Central memory CD8-positive, alpha-beta T cell (primary cell): Measurements from ENCODE around the gene SPECC1L.

Experiments
- ATAC-seq: fragments of 150-1000 bp; cut with Tn5 transposase; replicated peaks from 2 replicates; pipeline ENCODE4 v1.10.0; 2022; ENCODE audit warnings: mild to moderate bottlenecking, moderate FRiP score, moderate number of reproducible peaks; ENCODE audit not compliant: poor library complexity, severe bottlenecking; ENCODE audit errors: extremely low read depth
- DNase-seq, 2 donors: peaks; one replicate each; pipeline ENCODE4 v3.0.0; 2021; ENCODE audit warnings: low spot score in 2 of 2
- H3K27ac Mint-ChIP-seq: one replicate; pipeline ENCODE4 v1.8.0; 2022; ENCODE audit warnings: low read depth, mild to moderate bottlenecking, moderate library complexity, mixed read lengths
- H3K27me3 Mint-ChIP-seq: one replicate; pipeline ENCODE4 v1.8.0; 2022; ENCODE audit warnings: mixed read lengths
- H3K36me3 Mint-ChIP-seq: one replicate; pipeline ENCODE4 v1.8.0; 2022; ENCODE audit warnings: mild to moderate bottlenecking, moderate library complexity, mixed read lengths; ENCODE audit not compliant: insufficient read depth
- H3K4me1 Mint-ChIP-seq: one replicate; pipeline ENCODE4 v1.8.0; 2022; ENCODE audit warnings: mixed read lengths
- H3K4me3 Mint-ChIP-seq: one replicate; pipeline ENCODE4 v1.8.0; 2022; ENCODE audit warnings: mild to moderate bottlenecking, moderate library complexity, mixed read lengths
- H3K9me3 Mint-ChIP-seq: one replicate; pipeline ENCODE4 v1.8.0; 2022; ENCODE audit warnings: mixed read lengths

SPECC1L gene, protein sequence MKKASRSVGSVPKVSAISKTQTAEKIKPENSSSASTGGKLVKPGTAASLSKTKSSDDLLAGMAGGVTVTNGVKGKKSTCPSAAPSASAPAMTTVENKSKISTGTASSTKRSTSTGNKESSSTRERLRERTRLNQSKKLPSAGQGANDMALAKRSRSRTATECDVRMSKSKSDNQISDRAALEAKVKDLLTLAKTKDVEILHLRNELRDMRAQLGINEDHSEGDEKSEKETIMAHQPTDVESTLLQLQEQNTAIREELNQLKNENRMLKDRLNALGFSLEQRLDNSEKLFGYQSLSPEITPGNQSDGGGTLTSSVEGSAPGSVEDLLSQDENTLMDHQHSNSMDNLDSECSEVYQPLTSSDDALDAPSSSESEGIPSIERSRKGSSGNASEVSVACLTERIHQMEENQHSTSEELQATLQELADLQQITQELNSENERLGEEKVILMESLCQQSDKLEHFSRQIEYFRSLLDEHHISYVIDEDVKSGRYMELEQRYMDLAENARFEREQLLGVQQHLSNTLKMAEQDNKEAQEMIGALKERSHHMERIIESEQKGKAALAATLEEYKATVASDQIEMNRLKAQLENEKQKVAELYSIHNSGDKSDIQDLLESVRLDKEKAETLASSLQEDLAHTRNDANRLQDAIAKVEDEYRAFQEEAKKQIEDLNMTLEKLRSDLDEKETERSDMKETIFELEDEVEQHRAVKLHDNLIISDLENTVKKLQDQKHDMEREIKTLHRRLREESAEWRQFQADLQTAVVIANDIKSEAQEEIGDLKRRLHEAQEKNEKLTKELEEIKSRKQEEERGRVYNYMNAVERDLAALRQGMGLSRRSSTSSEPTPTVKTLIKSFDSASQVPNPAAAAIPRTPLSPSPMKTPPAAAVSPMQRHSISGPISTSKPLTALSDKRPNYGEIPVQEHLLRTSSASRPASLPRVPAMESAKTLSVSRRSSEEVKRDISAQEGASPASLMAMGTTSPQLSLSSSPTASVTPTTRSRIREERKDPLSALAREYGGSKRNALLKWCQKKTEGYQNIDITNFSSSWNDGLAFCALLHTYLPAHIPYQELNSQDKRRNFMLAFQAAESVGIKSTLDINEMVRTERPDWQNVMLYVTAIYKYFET

DNA sequence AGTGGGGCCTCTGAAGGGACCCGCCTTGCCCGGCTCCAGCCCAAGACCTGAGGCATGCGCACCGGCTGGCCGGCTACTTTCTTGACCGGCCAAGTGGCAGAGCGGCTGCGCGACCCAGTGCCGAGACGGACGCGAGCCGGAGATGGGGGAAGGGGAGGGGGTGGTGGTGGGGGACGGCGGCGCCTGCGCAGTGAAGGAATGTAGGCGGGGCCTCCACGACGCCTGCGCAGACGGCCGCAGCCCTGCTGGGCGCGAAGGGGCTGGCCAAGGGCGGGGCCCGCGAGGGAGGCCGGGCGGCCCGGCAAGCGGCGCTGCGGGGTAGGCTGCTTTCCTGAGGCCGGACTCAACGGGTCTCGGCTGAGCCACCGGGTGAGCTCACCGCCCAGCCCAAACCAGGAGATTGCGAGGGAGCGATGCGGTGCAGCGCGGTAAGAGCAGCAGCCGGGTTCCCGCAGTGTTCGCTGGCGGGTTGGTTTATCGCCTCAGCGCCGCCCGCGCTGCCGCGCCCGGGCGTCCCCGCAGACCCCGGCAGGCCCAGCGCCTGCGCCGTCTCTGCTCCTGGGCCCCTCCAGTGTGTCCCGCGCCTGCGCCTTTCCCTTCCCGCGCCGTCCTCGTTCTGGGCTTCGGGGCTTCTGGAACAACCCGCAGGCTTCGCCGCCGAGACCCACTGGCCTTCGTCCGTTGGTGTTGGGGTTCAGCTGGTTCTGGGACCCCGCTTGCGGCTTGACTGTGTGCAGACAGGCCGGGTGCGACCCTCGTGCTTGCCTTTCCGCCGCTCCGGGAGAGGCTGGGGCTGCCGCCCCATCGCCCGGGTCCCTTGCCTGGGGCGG lies at the start of gene SPECC1L:
Gene SPECC1L, plus strand, starts transcription at position 276 of the 830 bp plus-strand sequence. CDS start 31,401 bp downstream, outside the sequence.
- Mint-ChIP-seq H3K27me3 (no peaks in the 10 kb centered on the region), H3K9me3 (no peaks in the 10 kb centered on the region), H3K27ac (peak within 1 kb of the TSS; percentile 74), H3K4me3 (peak within 1 kb of the TSS; percentile 86), H3K4me1 (peaks cover 28% of the 10 kb centered on the region), H3K36me3 (peaks cover 4% of the 10 kb centered on the region)
- peak; percentile 83 to 90 for DNase-seq
- ATAC-seq = peak; percentile 91

DNA sequence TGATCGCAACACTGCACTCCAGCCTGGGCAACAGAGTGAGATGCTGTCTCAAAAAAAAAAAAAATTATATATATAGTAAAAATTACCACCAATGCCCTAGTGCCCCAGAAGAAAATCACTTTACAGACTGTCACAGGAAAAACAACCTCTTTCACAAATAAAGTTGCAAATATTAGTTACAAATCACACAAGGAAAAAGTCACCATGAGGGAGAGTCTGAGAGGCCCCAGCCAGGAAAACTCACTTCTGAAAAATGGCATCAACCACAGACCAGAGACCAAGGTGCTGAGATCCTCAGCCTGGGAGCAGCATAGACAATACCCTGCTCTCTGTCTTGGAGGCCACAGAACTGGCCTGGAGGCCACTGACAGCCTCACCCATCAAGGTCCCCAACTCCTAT lies 46.2 kb upstream of the SPECC1L start:
- no peak overlapping the region for H3K27ac Mint-ChIP-seq
- ATAC-seq = no peak
- H3K27me3 Mint-ChIP-seq = no peaks in the 10 kb centered on the region
- H3K4me1 Mint-ChIP-seq = no peaks in the 10 kb centered on the region
- H3K36me3 Mint-ChIP-seq = no peaks in the 10 kb centered on the region
- no peaks in the 10 kb centered on the region for H3K9me3 Mint-ChIP-seq
- no peak for DNase-seq
- no peak overlapping the region for H3K4me3 Mint-ChIP-seq

DNA sequence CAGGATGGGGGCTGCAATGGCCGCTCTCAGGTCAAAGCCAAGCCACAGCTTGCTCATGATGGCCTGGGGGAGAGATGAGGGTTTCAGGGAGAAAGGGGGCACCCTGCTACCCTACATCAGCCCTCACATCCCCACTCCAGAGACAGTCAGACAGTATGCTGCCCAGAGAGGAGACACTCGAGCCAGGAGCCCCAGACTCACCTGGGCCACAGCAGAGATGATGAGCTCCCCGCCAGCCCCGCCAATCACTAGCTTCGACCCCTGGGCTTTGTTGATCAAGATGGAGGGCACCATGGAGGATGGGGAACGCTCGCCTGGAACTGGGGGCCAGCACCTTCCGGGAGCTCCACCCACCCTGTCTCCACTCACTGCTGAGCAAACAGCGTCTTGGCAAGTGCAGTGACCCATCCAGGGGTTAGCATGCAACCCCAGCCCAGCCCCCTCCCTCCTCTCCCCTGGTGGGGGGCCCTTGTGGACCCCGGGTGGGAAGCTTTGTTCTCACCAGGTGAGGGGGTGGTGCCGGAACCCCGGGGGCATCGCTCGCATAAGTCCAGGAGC lies 45.5 kb upstream of the SPECC1L start:
- no peak overlapping the region for H3K27ac Mint-ChIP-seq
- no peaks in the 10 kb centered on the region for H3K36me3 Mint-ChIP-seq
- H3K27me3 Mint-ChIP-seq = no peaks in the 10 kb centered on the region
- ATAC-seq = no peak
- no peak for DNase-seq
- H3K4me1 Mint-ChIP-seq = no peaks in the 10 kb centered on the region
- no peaks in the 10 kb centered on the region for H3K9me3 Mint-ChIP-seq
- no peak overlapping the region for H3K4me3 Mint-ChIP-seq

DNA sequence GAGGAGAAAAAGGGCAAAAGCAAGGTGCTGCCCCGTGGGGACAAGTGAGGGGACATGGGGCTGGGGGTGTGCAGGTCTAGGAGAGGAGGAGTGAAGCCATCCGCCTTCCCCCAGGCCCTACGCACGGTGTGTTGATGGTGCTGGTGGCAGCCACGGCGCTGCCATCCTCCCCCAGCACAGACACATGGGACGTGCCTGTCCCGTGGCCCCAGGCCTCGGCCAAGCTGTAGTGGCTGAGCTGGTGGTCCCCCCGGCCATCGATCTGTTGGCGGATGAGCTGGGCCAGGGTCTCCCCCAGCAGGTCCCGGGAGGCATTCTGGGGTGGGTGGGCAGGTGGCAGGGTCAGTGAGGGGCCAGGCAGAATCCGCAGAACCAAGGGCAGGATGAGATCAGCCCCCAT lies 44.7 kb upstream of the SPECC1L start:
- DNase-seq = no peak
- Mint-ChIP-seq H3K36me3 (no peaks in the 10 kb centered on the region), H3K9me3 (no peaks in the 10 kb centered on the region), H3K4me3 (no peak overlapping the region), H3K4me1 (no peaks in the 10 kb centered on the region), H3K27me3 (no peaks in the 10 kb centered on the region), H3K27ac (no peak overlapping the region)
- no peak for ATAC-seq

DNA sequence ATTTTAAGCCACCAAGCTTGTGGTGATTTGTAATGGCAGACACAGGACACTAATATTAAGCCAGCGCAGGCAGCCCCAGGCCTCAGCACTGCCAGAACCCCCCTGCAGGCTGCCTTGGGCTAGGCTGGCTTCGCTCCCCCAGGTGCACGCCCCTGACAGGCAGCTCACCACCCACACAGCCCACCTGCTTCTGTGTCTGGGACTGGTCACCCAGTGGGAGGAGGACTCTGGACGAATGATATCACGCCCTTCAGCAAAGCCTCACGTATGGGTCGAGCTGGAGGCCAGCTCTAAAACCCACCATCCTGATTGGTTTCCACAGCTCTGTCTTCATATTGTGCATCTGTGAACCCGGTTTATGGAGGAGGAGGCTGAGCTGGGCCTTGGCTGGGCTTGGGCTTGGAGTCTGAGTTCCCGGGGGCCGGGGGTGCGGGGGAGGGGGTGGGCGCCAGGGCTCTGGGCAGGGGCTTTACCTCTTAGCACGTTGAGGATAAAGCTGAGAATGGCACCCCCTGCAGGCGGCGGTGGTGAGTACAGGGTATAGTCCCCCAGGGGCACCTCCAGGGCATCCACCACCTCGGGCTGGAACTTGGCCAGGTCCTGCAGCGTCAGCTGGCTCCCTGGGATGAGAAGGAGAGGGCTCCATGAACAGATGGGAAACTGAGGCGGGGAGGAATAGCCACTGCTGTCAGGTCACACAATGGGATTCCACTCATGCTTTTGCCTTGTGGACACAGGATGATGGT lies 39.5 kb upstream of the SPECC1L start:
- Mint-ChIP-seq H3K27ac (no peak overlapping the region), H3K9me3 (no peaks in the 10 kb centered on the region), H3K4me3 (no peak overlapping the region), H3K36me3 (no peaks in the 10 kb centered on the region), H3K27me3 (no peaks in the 10 kb centered on the region), H3K4me1 (peaks cover 5% of the 10 kb centered on the region)
- peak; percentile 54 for ATAC-seq
- DNase-seq = peak; percentile 27 to 55

DNA sequence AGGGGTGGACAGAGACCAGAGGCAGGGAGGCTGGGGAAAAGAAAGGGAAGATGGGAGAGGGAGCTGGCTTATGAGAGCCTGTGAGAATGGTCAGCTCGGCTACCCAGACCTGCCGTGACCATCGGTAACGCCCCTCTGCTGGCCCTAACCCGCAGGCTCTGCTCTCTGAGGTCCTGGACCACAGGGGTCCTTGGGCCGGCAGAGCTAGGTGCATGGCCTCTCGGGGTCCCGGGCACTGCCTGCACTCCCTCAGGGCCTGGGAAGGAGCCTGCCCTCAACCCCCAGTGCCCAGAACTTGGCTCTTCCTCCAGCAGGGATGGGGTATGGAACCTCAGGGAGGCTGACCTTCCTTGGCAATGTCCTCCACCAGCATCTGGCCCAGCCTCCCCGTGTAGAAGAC lies 38.9 kb upstream of the SPECC1L start:
- Mint-ChIP-seq H3K27ac (no peak overlapping the region), H3K4me3 (no peak overlapping the region), H3K36me3 (no peaks in the 10 kb centered on the region), H3K27me3 (no peaks in the 10 kb centered on the region), H3K9me3 (no peaks in the 10 kb centered on the region), H3K4me1 (peaks cover 5% of the 10 kb centered on the region)
- ATAC-seq (no peak), DNase-seq (no peak)

DNA sequence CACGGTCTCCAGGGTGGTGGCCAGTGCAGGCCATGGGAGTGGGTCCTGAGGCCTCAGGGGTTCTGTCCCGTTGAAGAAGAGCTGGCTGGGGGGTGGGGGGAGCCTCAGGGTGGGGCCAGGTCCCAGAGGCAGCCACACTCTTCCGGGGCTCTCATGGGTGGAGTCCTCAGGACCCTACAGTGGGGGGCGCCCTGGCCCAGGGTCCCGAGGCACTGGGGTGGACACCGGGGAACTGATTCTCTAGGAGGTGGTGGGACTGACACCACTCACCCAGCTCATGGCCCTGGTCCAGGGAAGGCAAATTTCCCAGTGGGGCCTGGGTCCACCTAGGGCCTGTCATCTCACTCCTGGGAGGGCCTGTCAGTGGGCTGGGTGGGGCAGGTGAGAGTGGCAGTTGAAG lies 38.5 kb upstream of the SPECC1L start:
- H3K4me3 Mint-ChIP-seq = no peak overlapping the region
- peaks cover 5% of the 10 kb centered on the region for H3K4me1 Mint-ChIP-seq
- no peak overlapping the region for H3K27ac Mint-ChIP-seq
- no peaks in the 10 kb centered on the region for H3K9me3 Mint-ChIP-seq
- no peaks in the 10 kb centered on the region for H3K36me3 Mint-ChIP-seq
- DNase-seq (no peak), ATAC-seq (no peak)
- H3K27me3 Mint-ChIP-seq = no peaks in the 10 kb centered on the region

DNA sequence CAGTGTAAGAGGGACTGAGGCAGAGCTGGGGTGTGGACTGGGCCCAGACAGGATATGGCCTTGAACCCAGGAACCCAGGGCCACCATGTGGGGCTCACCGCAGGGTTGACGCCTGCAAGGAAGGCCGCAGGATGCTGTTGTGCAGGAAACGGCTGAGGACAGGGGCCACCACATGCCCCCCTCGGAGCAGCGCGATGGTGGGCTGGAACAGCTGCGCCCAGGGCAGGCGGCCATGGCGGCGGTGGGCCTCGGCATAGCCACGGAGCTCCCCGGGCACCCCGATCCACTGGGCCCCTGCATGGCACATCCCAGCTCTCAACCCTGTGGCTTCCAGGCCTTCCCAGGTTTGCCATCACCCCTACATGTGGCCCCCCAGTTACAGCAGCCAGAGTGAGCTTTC lies 37.9 kb upstream of the SPECC1L start:
- no peak for DNase-seq
- Mint-ChIP-seq H3K9me3 (no peaks in the 10 kb centered on the region), H3K4me3 (no peak overlapping the region), H3K27me3 (no peaks in the 10 kb centered on the region), H3K27ac (no peak overlapping the region), H3K36me3 (no peaks in the 10 kb centered on the region), H3K4me1 (peaks cover 5% of the 10 kb centered on the region)
- ATAC-seq = no peak

DNA sequence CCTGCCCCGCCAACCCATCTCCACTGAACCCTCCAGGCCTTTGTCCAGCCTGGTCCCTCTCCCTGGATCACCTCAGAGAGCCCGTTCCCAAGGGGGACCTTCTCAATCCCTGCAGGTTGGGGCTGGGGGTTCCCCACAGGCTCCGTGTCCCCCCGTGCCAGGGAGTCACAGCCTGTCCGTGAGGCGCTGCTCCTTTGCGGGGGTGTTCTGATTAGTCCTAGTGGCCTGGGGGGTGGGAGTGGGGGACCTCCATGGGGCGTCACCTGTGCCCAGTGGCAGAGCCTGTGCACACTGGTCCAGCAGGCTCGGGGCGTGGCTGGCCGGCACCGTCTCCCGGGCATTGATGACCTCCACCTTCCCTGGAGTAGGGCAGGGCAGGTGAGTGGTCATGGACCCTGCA lies 37.4 kb upstream of the SPECC1L start:
- Mint-ChIP-seq H3K4me3 (no peak overlapping the region), H3K4me1 (peaks cover 5% of the 10 kb centered on the region), H3K27me3 (no peaks in the 10 kb centered on the region), H3K36me3 (no peaks in the 10 kb centered on the region), H3K27ac (no peak overlapping the region), H3K9me3 (no peaks in the 10 kb centered on the region)
- ATAC-seq (no peak), DNase-seq (no peak)

DNA sequence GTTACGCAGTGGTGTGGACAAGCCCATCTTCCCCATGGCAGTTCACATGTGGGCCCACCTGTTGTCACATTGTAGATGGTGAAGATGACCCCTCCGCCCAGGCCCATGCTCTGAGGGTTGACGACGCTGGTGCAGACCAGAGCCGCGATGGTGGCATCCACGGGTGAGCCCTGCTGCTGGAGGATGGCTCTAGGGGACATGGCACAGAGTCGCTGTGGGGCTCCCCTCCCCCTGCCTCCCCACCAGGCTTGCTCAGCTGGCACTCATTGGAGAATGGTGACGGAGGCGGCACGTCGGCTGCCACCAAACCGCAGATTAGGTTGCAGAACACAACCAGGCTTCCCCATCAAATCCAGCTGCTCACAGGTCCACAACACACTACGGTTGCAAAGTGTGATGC lies 36.8 kb upstream of the SPECC1L start:
- Mint-ChIP-seq H3K27me3 (no peaks in the 10 kb centered on the region), H3K9me3 (no peaks in the 10 kb centered on the region), H3K4me1 (peaks cover 5% of the 10 kb centered on the region), H3K4me3 (no peak overlapping the region), H3K36me3 (no peaks in the 10 kb centered on the region), H3K27ac (no peak overlapping the region)
- no peak for DNase-seq
- ATAC-seq = no peak

DNA sequence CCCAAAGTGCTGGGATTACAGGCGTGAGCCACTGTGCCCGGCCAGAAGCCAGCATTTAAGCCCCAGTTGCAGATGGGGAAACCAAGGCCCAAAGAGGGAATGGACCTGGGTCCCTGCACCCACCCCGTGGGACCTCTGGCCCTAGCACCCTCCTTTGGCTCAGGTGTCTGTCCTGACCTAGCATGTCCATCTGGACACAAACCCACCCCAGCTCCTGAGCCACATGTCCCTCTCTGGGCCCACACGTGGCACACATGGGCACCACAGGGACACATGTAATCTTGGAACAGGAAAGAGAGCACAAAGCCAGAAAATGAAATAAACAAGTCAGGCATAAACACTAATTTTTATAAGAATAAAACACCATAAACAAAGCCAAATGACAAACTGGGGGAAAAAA lies 35.3 kb upstream of the SPECC1L start:
- H3K4me1 Mint-ChIP-seq = peaks cover 5% of the 10 kb centered on the region
- H3K9me3 Mint-ChIP-seq = no peaks in the 10 kb centered on the region
- no peak for ATAC-seq
- no peaks in the 10 kb centered on the region for H3K27me3 Mint-ChIP-seq
- H3K27ac Mint-ChIP-seq = no peak overlapping the region
- no peaks in the 10 kb centered on the region for H3K36me3 Mint-ChIP-seq
- H3K4me3 Mint-ChIP-seq = no peak overlapping the region
- no peak for DNase-seq
